AML-193 (cell line): ENCODE measurements around the gene LRRTM4.

Experiments used
- DNase-seq, 2 experiments: peaks; one replicate each; lab custom pipeline; 2025; lab: John Stamatoyannopoulos, UW

LRRTM4 gene

DNA sequence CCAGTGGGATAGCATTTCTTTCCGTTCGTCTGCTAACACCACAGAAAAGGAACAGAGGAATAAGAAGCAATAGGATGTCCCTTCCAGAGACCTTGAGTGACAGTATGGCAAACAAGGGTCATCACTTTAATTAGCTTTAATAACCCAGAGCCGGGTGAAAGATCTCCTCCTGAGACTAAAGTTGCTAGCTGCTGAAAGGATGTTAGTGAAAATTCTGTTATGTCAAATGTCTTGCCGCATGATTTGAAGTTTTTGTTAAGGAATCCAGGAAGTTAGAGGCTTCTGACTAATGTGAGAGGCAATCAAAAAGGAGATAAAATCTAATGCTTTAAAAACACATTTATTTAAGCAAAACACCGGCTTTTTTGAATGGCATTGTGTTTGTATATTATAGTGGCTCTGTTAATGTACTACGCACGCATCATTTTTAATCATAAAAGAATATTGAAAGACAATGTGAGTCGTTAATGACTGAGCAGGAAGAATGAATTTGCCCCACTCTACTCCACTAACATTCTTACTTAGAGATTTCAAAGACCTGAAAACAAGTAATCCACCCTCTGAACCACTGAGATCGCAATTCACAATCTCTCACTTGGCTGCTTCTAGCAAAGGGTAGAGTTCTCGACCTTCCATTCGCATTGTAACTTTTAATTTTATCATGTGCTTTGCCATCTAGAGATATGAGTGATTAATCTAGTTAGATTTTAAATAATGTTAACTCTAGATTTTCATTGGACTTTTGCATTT, 536.6 kb downstream of the LRRTM4 start:
- no peak for DNase-seq

DNA sequence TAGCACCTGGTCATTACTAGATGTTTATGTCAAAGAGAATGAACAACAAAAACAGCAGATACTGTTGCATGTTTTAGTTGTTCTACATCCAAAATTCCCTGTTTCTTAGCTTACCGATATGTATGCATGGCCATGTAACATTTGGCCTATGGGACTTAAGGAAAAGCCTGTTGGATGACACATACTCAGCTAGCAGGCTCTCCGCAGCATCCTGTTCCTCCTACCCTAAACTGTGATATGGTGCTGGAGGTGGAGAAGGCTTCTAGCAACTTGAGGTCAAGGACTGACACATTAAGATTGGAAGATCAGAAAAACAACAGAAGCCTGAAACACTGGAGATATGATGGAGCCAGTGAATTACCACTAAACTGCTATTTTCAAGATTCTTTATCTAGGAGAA, 537.8 kb downstream of the LRRTM4 start:
- no peak for DNase-seq

DNA sequence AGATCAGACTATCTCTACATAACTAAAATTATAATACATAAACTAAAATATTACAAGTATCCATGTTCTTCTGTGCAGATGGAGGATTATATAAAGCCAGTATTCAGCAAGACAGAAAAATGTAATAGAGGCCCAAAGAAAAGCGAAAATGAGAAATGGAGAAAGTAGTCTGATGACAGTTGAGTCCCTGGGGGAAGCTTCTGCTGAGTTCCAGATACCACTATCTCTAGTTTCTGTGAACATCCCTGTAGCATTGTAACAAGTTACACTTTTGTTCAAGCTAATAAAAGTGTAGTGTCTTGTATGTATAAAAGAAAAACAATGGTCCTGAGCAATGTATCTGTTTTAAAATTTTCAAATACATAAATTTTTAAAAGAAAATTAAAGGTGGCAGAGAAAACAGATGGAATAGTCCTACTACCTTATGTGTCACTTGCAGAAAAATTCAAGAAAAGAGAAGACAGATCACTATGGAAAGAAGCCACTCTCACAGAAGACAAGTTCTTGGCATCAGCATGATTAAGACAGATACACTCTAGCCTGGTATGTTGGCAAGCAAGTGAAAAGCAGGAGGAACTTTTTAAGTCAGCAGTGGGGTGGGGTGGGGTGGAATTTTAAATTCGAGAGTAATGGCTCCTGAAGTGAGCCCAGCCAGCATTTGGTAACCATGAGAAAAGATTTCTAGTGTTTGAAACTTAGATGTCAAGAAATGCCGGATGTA, 541.9 kb downstream of the LRRTM4 start:
- no peak for DNase-seq

- DNase-seq = no peak
Observed at GRCh38 chr2:76977846-76978727, 544.1 kb downstream of the LRRTM4 start.

- DNase-seq = no peak
Observed at GRCh38 chr2:76975752-76976151, 546.4 kb downstream of the LRRTM4 start.

DNA sequence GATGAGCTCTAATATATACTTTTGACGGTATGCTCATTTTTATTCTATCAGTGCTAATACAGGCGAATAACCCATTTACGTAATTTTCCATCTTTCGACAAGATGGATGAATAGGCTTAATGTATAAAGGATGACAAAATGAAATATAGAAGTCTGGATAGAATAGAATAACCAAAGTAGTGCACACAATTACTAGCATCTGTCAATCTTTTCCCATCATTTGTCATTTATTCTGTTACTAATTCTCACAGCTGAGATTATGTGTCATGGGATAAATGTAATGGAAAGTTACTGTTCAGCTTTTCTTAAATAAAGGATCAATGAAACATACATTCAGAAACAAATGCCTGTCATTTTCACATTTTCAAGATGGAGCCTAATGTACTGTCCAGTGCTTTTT, 548.6 kb downstream of the LRRTM4 start:
- DNase-seq = no peak

DNA sequence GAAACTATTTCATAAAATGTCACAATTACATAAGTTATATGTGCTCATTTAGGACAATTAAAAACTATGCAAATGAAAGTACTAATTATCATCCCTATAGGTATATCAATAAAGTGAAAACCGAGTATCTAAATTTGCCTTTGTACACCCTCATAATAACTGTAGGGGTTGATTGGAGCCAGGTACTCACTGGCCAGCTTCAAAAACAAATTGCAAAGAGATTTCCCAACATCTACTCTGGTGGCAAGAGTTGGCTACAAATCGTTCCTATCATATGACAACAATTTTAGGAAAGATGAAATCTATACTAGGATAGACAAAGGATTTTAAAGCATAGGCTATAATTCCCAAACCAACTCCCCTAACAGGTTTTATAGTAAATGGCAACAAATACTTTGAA, 556.4 kb downstream of the LRRTM4 start:
- no peak for DNase-seq

- no peak for DNase-seq
Observed at GRCh38 chr2:76958749-76959148, 563.4 kb downstream of the LRRTM4 start.

DNA sequence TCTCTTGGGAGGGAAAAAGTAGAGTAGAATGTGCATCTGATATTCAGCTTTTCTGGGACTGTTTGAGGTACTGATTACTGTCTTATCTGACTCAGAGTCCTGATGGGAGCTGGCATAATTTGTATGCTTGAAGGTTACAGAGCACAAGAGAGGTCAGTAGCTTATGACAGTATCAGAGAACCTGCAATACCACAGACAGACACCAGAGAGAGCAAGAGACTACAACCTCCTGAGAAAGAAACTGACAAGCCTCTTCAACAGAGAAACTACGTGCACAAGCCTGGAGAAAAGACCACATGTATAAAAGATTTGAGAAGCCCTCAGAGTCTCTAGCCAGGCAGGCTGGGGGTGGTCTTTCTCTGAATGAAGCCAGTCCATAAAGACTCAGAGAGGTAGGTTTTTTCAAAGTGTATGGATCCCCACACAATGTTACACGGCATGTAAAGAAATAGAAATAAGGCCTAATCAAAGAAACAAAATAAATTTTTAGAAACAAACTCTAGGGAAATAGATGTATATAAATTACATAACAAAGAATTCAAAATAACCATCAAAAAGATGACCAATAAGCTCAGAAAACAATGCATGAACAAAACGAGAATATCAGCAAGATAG, 568.3 kb downstream of the LRRTM4 start:
- DNase-seq = peak; percentile 36 to 48

- no peak for DNase-seq
Observed at GRCh38 chr2:76946631-76947145, 575.5 kb downstream of the LRRTM4 start.

DNA sequence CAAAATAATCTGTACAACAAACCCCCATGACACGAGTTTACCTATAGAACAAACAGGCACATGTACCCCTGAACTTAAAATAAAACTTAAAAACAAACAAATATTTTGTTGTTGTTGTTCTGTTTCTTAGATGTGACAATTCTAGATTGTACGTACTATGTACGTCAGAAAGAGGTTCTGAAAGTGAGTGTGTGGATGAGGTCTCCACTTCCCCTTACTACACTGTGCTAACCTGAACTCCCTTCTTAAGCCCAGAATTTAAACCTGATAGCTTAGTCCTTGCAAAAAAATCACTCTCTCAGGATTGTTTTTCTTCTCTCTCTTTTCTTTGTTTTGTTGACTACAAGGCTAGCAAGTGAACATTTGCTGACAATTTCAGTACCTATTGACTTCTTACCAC, 581.6 kb downstream of the LRRTM4 start:
- no peak for DNase-seq

DNA sequence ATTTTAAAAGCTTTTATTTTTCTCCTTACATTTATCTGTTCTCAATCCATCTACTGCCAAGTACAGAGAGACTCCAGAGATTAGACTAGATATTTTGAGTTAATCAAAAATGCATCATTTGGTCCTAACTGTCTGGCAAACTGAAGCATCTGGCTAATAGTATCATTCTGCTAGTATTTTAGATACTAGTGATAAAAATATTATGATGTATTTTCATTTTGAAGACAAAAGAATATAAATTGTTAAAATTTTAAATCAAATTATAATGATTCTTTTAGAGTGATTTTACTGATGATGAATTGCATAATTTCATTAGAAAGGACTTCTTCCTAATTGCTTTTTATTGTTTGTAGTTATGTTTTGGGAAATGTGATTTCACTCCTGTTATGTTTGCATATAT, 584.0 kb downstream of the LRRTM4 start:
- no peak for DNase-seq

GRCh38 chr2:76932550-76932949, 589.6 kb downstream of the LRRTM4 start:
- DNase-seq = no peak

DNA sequence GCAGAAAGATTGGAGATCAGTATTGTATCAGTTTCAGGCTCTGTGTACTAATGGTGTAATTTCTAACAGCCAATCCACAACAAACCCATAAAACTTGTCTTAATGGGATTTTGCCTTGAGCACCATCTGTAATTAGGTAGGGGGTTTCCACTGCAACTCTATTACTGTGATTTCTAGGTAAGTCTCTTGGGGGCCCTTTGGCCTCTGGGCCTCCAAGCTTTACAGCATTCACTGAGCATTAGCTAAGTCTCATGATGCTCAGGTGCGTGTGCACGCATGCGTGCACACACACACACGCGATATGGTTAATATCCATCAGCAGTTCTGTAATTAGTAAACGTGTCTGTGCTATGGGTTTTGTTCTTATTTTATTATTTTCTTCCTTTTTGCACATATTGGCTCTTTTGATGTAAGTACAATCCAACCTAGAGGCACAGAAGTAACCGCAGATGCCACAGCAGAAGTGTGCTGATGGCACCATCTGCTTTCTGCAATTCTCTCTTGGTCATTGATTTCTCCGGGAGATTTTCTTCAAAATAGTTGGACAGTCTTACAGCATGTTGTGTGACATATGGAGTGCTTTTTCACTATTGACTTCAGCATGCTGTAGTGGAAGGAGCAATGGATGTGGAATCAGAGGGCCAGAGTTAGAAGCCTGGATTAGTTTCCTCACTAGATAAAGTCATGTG, 592.0 kb downstream of the LRRTM4 start:
- no peak for DNase-seq

DNA sequence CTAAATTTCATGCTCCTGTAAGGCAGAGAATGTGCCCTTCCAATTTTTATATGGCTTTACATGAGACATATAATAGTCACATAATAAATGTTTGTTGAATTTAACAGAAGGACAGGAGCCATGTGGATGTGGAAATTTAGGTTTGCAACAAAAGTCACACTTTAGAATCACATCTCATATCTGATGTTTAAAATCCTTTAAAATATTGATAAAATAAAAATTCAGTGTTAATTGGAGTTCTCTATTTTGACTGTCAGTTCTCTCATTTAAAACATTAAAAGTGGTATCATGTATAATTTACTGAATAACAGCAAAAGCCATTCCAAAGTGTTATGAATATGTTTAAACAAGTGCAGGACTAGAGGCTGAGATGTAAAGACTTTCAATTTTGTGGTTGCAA, 594.1 kb downstream of the LRRTM4 start:
- no peak for DNase-seq

DNA sequence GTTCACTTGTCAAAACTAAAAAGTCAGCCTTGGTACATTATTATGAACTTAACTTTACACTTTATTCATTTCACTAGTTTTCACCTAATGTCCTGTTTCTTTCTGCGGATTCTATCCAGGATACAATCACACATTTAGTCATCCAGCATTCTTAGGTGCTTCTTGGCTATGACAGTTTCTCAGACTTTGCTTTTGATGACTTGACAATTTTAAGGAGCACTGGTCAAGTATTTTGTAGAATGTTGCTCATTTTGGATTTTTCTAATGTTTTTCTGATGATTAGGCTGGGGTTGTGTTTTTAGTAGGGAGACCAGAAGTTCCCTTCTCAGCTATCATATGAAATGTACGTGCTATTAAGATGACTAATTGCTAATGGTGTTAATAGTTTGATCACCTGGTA, 601.2 kb downstream of the LRRTM4 start:
- DNase-seq = no peak

DNA sequence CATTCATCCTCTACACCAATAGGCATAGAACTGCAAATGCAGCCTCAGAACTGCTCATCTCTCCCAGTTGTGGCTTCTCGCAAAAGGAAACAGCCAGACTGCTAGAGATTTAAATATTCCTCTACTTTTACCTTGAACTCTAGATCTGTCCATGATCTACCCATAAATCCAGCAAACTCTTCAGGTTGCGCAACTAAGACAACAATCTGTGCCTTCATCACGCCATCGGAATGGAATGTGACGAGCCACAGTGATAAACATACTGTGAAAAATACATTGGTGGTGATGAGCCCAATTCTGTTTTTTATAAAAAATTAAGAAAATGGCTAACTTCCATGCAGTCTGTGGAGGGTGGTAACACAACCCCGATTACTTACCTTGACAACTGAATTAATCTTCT, 626.7 kb downstream of the LRRTM4 start:
- no peak for DNase-seq

- no peak for DNase-seq
Observed at GRCh38 chr2:76870581-76870980, 651.6 kb downstream of the LRRTM4 start.

DNA sequence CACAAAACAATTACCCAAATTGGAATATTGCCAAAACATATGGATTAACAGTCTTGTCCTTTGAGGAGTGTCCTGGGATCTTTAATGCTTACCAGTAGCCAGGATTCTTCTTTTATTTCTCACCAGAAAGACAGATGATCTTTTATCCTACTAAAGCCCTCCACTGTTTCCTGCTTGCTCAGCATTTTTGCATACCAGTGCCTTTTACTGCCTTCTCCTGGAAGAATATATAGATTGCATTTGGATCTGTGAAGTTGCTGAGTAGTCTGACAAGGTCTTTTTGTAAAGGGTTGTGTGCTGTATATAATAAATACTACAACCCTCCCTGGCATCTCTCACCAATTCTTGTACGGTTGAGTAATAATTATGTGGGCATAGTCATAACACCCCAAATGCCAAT, 652.2 kb downstream of the LRRTM4 start:
- DNase-seq = no peak

GRCh38 chr2:76867854-76868253, 654.3 kb downstream of the LRRTM4 start:
- DNase-seq = no peak

DNA sequence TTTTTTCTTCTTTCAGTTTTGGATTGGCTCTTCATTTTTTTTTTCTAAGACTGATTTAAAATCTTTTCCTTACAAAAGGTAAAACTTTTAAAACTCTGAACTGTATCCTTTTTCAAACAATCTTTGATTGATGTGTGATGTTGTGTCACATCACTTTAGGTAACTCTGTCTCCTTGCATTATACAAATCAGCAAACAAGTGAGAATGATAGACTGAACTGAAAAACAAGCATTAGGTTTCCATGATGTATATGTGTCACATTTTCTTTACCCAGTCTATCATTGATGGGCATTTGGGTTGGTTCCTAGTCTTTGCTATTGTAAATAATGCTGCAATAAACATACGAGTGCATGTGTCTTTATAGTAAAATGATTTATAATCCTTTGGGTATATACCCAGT, 655.7 kb downstream of the LRRTM4 start:
- no peak for DNase-seq
